Lower lobe of right lung (tissue), 2 donors: Measurements from ENCODE around the gene EIF3C. TPM values are rescaled to one million over a fixed set of nuclear protein-coding genes. Genes with fewer than 3 reads are reported as not detected.
A peak's percentile ranks its signal among the peaks of the same experiment; 100 is the strongest.
"Not testable (repeated sequence)": the region's sequence is repeated elsewhere in the genome, so short reads cannot be mapped to it uniquely, and the experiment has no call there.

Source experiments
- ATAC-seq, 2 donors: fragments of 200-7000 bp; cut with Tn5 transposase; one replicate each; pipeline ENCODE4 v1.9.1; 2020 to 2022; ENCODE audit warnings: mild to moderate bottlenecking in 2 of 2, moderate library complexity in 2 of 2
- DNase-seq: peaks from one replicate; pipeline ENCODE4 v3.0.0-alpha.2; 2020
- H3K27ac ChIP-seq: fragments of 200-600 bp; one replicate; pipeline ENCODE4 v1.8.0; 2022
- H3K27me3 ChIP-seq: fragments of 200-600 bp; one replicate; pipeline ENCODE4 v1.8.0; 2022; ENCODE audit warnings: low read depth
- H3K36me3 ChIP-seq: fragments of 200-600 bp; one replicate; pipeline ENCODE4 v1.8.0; 2022; ENCODE audit warnings: mild to moderate bottlenecking
- H3K4me1 ChIP-seq: fragments of 200-600 bp; one replicate; pipeline ENCODE4 v1.8.0; 2022
- H3K4me3 ChIP-seq: fragments of 200-600 bp; one replicate; pipeline ENCODE4 v1.8.0; 2022; ENCODE audit warnings: mild to moderate bottlenecking
- H3K9me3 ChIP-seq: fragments of 200-600 bp; one replicate; pipeline ENCODE4 v1.8.0; 2022
- intact Hi-C: fragments of 100-400 bp; cut with DNase I; formaldehyde crosslinking; loops from one replicate; pipeline ENCODE4 v1.11.0; 2022
- long read RNA-seq: library from polyadenylated mRNA; unstranded; transcript quantifications from one replicate; pipeline ENCODE4 v2.0.0, GENCODE V29; 2021
- total RNA-seq: library from RNA; stranded (reverse); fragmentation: NEBNext Ultra II Directional; extraction: Animal tissue kit (Norgen Biotek cat#: 25700); gene quantifications from one replicate; pipeline ENCODE4 v1.2.1, GENCODE V29; 2021
- donor health status: DM: no; HTN: yes; CAD: no; lungs with severe emphysema.

Gene EIF3C, protein sequence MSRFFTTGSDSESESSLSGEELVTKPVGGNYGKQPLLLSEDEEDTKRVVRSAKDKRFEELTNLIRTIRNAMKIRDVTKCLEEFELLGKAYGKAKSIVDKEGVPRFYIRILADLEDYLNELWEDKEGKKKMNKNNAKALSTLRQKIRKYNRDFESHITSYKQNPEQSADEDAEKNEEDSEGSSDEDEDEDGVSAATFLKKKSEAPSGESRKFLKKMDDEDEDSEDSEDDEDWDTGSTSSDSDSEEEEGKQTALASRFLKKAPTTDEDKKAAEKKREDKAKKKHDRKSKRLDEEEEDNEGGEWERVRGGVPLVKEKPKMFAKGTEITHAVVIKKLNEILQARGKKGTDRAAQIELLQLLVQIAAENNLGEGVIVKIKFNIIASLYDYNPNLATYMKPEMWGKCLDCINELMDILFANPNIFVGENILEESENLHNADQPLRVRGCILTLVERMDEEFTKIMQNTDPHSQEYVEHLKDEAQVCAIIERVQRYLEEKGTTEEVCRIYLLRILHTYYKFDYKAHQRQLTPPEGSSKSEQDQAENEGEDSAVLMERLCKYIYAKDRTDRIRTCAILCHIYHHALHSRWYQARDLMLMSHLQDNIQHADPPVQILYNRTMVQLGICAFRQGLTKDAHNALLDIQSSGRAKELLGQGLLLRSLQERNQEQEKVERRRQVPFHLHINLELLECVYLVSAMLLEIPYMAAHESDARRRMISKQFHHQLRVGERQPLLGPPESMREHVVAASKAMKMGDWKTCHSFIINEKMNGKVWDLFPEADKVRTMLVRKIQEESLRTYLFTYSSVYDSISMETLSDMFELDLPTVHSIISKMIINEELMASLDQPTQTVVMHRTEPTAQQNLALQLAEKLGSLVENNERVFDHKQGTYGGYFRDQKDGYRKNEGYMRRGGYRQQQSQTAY
- total RNA-seq, result 484 TPM
- long read RNA-seq, transcript EIF3C-211 (20 exons, 2,986 nt), result minor isoform, 51 of 631 reads
- long read RNA-seq, transcript EIF3C-207 (13 exons, 3,957 nt), result minor isoform, 17 of 631 reads
- long read RNA-seq, transcript EIF3C-201 (21 exons, 3,145 nt), result major isoform, 497 of 631 reads
- long read RNA-seq, partial matches to known transcripts, result 37 of 631 reads
- long read RNA-seq, other reads (novel, unspliced or antisense), result 23 of 631 reads

DNA sequence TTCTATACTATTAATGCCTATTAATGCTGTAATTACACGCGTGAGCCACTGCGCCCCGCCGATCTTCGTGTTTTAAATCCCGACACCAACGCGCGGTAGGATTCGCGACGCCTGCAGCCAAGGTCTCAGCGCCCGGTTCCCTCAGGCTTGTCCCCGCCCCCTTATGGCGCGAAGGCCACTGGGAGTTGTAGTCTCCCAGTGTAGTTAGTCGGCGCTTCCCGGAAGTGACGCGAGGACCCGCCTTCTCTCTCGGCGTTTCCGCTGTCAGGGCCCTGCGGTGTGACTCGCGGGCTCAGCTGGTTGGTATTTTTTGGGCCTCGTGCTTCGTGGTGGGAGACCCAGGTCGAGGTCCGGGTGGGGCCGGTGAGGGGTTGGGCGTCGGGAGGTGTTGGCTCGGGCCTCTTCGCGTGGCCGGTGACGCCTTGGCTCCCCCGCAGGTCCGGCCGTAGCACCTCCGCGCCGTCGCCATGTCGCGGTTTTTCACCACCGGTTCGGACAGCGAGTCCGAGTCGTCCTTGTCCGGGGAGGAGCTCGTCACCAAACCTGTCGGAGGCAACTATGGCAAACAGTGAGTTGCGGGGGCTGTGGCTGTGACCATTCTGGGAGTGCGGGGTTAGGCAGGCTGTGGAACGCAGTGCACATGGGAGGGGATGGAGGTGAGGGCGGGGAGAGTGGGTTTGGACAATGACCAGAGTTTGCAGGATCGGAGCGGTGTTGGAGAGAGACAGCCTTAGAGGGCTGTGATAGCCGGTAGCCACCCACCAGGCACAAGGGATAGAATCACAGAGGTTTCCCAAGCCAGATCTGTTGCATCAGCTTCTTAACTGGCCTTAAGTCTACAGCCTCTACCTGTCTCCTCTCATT is at the start of gene EIF3C:
Gene EIF3C, plus strand, starts transcription at position 245 of the 864 bp plus-strand sequence. Its CDS starts 223 bp downstream, at position 468.
- H3K4me3 ChIP-seq, H3K27ac ChIP-seq, H3K27me3 ChIP-seq, H3K4me1 ChIP-seq, intact Hi-C loops, DNase-seq, H3K9me3 ChIP-seq, H3K36me3 ChIP-seq: not testable (repeated sequence)
- peak; percentile 100 for ATAC-seq

DNA sequence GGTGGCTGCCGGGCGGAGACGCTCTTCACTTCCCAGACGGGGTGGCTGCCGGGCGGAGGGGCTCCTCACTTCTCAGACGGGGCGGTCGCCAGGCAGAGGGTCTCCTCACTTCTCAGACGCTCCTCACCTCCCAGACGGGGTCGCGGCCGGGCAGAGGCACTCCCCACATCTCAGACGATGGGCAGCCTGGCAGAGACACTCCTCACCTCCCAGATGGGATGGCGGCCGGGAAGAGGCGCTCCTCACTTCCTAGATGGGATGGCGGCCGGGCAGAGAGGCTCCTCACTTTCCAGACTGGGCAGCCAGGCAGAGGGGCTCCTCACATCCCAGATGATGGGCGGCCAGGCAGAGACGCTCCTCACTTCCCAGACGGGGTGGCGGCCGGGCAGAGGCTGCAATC is 45.0 kb upstream of the EIF3C start:
- ATAC-seq, intact Hi-C loops: not testable (repeated sequence)
- peak; percentile 23 for DNase-seq

DNA sequence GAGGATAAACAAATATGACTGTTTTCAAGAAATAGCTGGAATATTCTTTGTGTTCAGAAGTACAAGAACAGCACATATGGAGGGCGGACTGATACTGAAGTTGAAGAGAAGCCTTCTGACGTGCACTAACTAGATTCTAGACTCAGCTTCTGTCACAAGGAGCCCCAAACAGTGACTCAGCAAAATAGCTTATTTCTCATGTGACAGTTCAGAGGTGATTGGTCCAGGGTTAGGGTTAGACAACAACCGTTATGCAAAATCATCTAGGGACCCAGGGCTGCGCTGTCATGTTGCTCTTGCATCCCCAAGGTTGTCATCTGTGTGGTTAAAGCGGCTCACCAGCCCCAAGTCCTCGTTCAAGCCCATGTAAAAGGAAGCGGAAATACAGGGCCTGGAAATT is 43.8 kb upstream of the EIF3C start:
- H3K36me3 ChIP-seq, H3K27me3 ChIP-seq, intact Hi-C loops, H3K4me1 ChIP-seq, H3K4me3 ChIP-seq, H3K9me3 ChIP-seq, DNase-seq, H3K27ac ChIP-seq: not testable (repeated sequence)
- peak; percentile 32 to 36 for ATAC-seq

More for the DNA sequence above, 45.0 kb upstream of the EIF3C start:
- not testable (repeated sequence) for H3K4me1 ChIP-seq, H3K27ac ChIP-seq, H3K9me3 ChIP-seq, H3K4me3 ChIP-seq, H3K36me3 ChIP-seq, H3K27me3 ChIP-seq

DNA sequence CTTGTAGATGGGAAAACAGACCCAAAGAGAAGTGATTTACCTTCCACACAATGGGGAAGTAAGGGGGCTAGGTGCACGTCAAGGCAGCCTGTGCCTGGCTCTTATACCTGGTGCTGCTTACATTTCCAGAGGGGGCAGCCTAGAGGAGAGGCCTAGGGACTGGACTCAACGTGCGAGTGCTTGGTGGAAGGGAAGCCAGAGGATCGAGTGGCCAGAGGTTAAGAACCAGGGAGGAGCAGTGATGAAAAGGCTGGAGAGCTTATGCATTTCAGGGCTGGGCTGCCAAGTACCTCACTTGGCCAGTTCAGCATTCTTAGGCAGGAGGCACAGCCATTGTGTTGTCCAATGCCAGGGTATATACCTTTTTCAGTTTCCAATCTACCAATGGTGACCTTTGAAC is 43.1 kb upstream of the EIF3C start:
- H3K9me3 ChIP-seq, H3K36me3 ChIP-seq, intact Hi-C loops, H3K27me3 ChIP-seq, H3K27ac ChIP-seq, H3K4me3 ChIP-seq, DNase-seq, H3K4me1 ChIP-seq: not testable (repeated sequence)
- ATAC-seq, result peak; percentile 47 to 64

DNA sequence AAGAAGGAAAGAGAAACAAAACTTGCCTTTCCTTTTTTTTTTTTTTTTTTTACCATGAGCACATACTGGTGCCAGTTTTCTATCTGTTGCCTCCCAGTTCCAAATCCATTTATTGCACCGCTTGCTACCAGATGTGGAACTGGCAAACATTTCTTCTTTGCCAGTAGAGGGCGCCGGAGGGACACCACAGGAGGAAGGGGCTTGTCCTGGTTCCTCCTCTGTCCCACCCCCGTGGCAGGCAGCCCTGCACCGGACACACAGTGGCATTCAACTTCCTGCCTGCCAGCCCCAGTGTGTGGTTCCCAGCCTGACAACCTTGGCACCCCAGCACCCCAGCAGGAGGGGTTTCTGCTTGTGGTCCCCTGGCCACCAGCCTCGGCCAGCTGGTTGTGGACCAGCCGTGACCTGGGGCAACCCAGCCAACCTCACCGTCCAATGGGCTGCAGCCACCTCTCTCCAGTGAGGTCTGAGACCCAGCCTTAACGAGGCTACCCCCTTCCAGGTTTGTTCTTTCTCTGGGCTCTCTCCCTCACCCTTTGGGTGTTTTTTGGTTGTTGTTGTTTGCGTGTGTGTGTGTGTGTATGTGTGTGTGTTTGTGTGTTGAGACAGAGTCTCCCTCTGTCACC is 22.8 kb upstream of the EIF3C start:
- H3K27ac ChIP-seq, DNase-seq, H3K9me3 ChIP-seq, H3K4me1 ChIP-seq, H3K4me3 ChIP-seq, H3K36me3 ChIP-seq, intact Hi-C loops, H3K27me3 ChIP-seq: not testable (repeated sequence)
- peak; percentile 97 to 99 for ATAC-seq

DNA sequence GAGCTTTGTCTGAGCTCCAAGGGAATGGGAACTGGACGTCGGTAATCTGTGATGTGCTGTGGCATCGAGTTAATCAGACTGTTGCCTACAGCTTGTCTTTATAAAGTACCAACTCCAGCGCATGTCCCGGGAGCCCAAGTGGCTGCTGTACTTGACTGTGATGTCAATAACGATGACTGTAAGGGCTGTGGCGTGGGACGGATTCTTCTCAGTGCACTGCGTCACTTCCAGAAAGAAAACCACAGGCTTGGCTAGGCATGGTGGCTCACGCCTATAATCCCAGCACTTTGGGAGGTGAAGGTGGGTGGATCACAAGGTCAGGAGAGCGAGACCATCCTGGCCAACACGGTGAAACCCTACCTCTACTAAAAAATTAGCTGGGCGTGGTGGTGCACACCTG is 21.8 kb upstream of the EIF3C start:
- H3K9me3 ChIP-seq, H3K36me3 ChIP-seq, ATAC-seq, H3K4me3 ChIP-seq, DNase-seq, H3K27ac ChIP-seq, intact Hi-C loops, H3K4me1 ChIP-seq, H3K27me3 ChIP-seq: not testable (repeated sequence)

DNA sequence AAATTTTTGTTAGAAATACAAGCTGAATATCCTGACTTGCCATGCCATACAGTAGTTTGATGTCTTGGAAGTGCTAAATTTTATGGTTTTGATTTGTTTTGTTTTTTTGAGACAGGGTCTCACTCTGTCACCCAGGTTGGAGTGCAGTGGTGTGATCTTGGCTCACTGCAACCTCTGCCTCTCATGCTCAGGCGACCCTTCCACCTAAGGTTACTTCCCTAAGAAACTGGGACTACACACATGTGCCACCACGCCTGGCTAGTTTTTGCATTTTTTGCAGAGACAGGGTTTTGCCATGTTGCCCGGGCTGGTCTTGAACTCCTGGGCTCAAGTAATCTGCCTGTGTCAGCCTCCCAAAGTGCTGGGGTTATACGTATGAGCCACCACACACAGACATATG is 19.5 kb upstream of the EIF3C start:
- ATAC-seq, H3K27ac ChIP-seq, DNase-seq, H3K4me1 ChIP-seq, H3K27me3 ChIP-seq, H3K4me3 ChIP-seq, H3K36me3 ChIP-seq, intact Hi-C loops, H3K9me3 ChIP-seq: not testable (repeated sequence)

DNA sequence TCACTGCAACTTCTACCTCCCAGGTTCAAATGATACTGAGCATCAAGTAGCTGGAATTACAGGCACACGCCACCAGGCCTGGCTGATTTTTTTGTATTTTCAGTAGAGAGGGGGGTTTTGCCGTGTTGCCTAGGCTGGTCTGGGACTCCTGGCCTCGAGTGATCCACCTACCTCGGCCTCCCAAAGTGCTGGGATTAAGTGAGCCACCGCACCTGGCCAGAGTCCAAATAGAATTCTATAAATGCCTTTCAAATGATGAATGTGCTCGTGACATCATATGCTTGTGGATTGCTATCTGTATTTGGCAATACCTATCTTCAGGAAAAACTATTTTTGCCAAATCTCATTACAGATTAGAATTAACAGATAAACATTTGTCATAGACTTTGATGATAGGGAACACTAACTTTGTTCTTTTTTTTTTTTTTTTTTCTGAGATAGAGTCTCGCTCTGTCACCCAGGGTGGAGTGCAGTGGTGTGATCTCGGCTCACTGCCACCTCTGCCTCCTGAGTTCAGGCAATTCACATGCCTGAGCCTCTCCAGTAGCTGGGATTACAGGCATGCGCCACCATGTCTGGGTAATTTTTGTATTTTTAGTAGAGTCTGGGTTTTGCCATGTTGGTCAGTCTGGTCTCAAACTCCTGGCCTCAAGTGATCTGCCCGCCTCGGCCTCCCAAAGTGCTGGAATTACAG is 17.9 kb upstream of the EIF3C start:
- H3K27ac ChIP-seq, intact Hi-C loops, H3K4me1 ChIP-seq, H3K36me3 ChIP-seq, H3K4me3 ChIP-seq, H3K9me3 ChIP-seq, DNase-seq, H3K27me3 ChIP-seq: not testable (repeated sequence)
- ATAC-seq, result peak; percentile 41 to 71

DNA sequence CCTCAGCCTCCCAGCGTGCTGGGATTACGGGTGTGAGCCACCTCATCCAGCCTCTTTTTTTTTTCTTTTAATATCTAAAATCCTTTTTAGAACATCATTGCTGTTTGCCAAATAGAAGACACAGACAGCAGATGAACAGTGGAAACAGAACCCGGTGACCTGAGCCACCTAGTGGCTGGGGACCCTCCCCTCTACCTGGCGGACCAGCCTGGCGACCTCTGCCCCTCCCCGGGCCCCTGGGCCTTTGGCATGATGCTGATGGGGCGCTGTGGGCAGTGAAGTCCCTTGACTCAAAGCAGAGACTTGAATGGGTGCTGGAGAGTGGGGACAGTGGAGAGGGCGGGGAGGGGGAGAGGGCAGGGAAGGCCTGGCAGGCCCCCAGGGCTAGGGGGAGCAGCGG is 11.5 kb upstream of the EIF3C start:
- H3K9me3 ChIP-seq, H3K27ac ChIP-seq, intact Hi-C loops, ATAC-seq, H3K4me1 ChIP-seq, DNase-seq, H3K27me3 ChIP-seq, H3K36me3 ChIP-seq, H3K4me3 ChIP-seq: not testable (repeated sequence)

DNA sequence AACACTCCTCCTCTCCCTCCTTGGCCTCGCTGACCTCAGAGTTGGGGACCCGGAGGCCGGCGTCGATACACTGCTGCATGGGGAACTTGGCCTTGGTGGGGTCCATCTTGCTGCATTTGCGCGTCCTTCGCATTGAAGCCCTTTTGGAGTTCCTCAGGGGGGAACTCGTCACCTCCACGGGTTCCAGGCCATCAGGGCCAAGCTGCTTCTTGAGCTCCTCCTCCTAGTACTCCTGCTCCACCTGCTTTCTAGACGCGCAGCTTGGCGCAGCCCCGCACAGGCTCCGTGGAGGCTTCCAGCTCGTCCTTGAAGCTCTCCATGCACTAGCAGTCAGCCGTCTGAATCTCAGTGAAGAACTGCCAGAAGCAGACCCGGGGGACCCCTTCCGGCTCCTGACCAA is 10.9 kb upstream of the EIF3C start:
- intact Hi-C loops, ATAC-seq: not testable (repeated sequence)
- peak; percentile 14 for DNase-seq

DNA sequence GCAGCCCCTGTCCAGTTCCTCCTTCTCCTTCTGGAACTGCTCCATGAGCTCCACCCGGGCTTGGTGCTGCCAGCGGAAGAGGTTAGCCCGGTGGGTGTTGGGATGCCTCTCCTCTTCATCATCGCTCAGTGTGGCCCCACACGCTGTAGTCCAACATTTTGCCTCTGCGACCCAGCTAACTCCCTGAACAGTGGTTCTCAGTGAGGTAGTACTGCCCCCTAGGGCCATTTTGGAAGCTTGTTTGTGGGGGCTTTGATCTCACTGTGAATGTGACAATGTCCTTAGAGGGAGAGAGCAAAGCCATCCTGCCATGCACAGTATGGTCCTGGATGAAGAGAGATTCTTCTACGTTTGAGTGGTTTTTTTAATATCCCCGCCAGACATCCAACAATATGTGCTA is 9.9 kb upstream of the EIF3C start:
- ATAC-seq, H3K27me3 ChIP-seq, DNase-seq, intact Hi-C loops, H3K4me3 ChIP-seq, H3K36me3 ChIP-seq, H3K9me3 ChIP-seq, H3K4me1 ChIP-seq, H3K27ac ChIP-seq: not testable (repeated sequence)

More for the DNA sequence above, 10.9 kb upstream of the EIF3C start:
- H3K27ac ChIP-seq, H3K36me3 ChIP-seq, H3K4me3 ChIP-seq, H3K27me3 ChIP-seq, H3K9me3 ChIP-seq, H3K4me1 ChIP-seq: not testable (repeated sequence)

DNA sequence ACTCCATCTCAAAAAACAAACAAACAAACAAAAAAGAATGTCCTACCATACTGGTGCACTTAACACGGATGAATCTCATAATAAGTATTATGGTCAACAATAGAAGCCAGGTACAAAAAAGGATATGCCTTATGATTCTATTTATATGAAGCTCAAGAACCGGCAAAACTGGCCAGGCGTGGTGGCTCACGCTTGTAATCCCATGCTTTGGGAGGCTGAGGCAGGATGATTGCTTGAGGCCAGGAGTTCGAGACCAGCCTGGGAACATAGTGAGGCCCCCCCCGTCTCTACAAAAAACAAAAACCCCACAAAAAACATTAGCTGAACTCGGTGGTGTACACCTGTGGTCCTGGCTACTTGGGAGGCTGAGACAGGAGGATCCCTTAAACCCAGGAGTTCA is 7.0 kb upstream of the EIF3C start:
- H3K36me3 ChIP-seq, H3K4me1 ChIP-seq, H3K9me3 ChIP-seq, H3K27ac ChIP-seq, intact Hi-C loops, H3K4me3 ChIP-seq, ATAC-seq, H3K27me3 ChIP-seq: not testable (repeated sequence)
- peak; percentile 9 for DNase-seq
